H9 (cell line): ENCODE measurements around the gene TIMM10B. TPM values are rescaled to one million over a fixed set of nuclear protein-coding genes. Genes with fewer than 3 reads are reported as not detected.
A peak's percentile ranks its signal among the peaks of the same experiment; 100 is the strongest.

Experiments
- DNase-seq: peaks from one replicate; pipeline ENCODE4 v3.0.0-alpha.2; 2017
- H2AFZ ChIP-seq: one replicate; pipeline ENCODE4 v1.6.1; 2013; ENCODE audit warnings: mild to moderate bottlenecking, low read length, control low read depth, moderate library complexity
- H2AK5ac ChIP-seq: 2 replicates; pipeline ENCODE4 v1.6.1; 2013; ENCODE audit warnings: low read length, control low read depth, mixed read lengths; ENCODE audit not compliant: insufficient read length
- H2BK120ac ChIP-seq: one replicate; pipeline ENCODE4 v1.6.1; 2013; ENCODE audit warnings: low read depth, mild to moderate bottlenecking, low read length, control low read depth, inconsistent platforms; ENCODE audit not compliant: poor library complexity, severe bottlenecking
- H2BK12ac ChIP-seq: 2 replicates; pipeline ENCODE4 v1.6.1; 2013; ENCODE audit warnings: low read length, control low read depth, mixed read lengths, low read depth; ENCODE audit not compliant: insufficient read length
- H2BK15ac ChIP-seq: 2 replicates; pipeline ENCODE4 v1.6.1; 2013; ENCODE audit warnings: low read depth, low read length, control low read depth
- H2BK20ac ChIP-seq: one replicate; pipeline ENCODE4 v1.6.1; 2013; ENCODE audit warnings: low read depth, mild to moderate bottlenecking, low read length, control low read depth, inconsistent platforms; ENCODE audit not compliant: poor library complexity, severe bottlenecking
- H2BK5ac ChIP-seq: 2 replicates; pipeline ENCODE4 v1.6.1; 2013; ENCODE audit warnings: low read length, control low read depth, mixed read lengths; ENCODE audit not compliant: insufficient read length
- H3K14ac ChIP-seq: 2 replicates; pipeline ENCODE4 v1.6.1; 2013; ENCODE audit warnings: low read length, control low read depth; ENCODE audit not compliant: insufficient read depth
- H3K18ac ChIP-seq: 2 replicates; pipeline ENCODE4 v1.6.1; 2013; ENCODE audit warnings: low read depth, mild to moderate bottlenecking, mixed read lengths, low read length, control low read depth; ENCODE audit not compliant: insufficient read length
- H3K23ac ChIP-seq: 2 replicates; pipeline ENCODE4 v1.6.1; 2013; ENCODE audit warnings: low read length, control low read depth, mixed read lengths, low read depth; ENCODE audit not compliant: insufficient read length
- H3K23me2 ChIP-seq: 2 replicates; pipeline ENCODE4 v1.6.1; 2013; ENCODE audit warnings: low read depth, mild to moderate bottlenecking, mixed read lengths, low read length, control low read depth; ENCODE audit not compliant: insufficient read length, poor library complexity, severe bottlenecking
- H3K27ac ChIP-seq: 2 replicates; pipeline ENCODE4 v1.5.1; 2013; ENCODE audit warnings: low read length, control low read depth, mixed read lengths, low read depth; ENCODE audit not compliant: insufficient read length
- H3K27me3 ChIP-seq: 2 replicates; pipeline ENCODE4 v1.6.1; 2013; ENCODE audit warnings: low read length, control low read depth, inconsistent platforms; ENCODE audit not compliant: insufficient read depth
- H3K4ac ChIP-seq: 2 replicates; pipeline ENCODE4 v1.6.1; 2013; ENCODE audit warnings: low read depth, mild to moderate bottlenecking, control low read depth, inconsistent platforms, low read length, moderate library complexity
- H3K4me1 ChIP-seq: 2 replicates; pipeline ENCODE4 v1.6.1; 2013; ENCODE audit warnings: low read length, control low read depth, inconsistent platforms; ENCODE audit not compliant: insufficient read depth
- H3K4me2 ChIP-seq: 2 replicates; pipeline ENCODE4 v1.6.1; 2013; ENCODE audit warnings: low read length, control low read depth, mixed read lengths; ENCODE audit not compliant: insufficient read length, insufficient read depth
- H3K56ac ChIP-seq: 2 replicates; pipeline ENCODE4 v1.6.1; 2013; ENCODE audit warnings: low read depth, mild to moderate bottlenecking, mixed read lengths, low read length, control low read depth; ENCODE audit not compliant: insufficient read length
- H3K79me1 ChIP-seq: 2 replicates; pipeline ENCODE4 v1.6.1; 2013; ENCODE audit warnings: low read depth, mild to moderate bottlenecking, moderate library complexity, low read length, control low read depth, inconsistent platforms; ENCODE audit not compliant: insufficient read depth, poor library complexity, severe bottlenecking
- H3K79me2 ChIP-seq: 2 replicates; pipeline ENCODE4 v1.6.1; 2013; ENCODE audit warnings: low read length, control low read depth, inconsistent platforms; ENCODE audit not compliant: insufficient read depth
- H3K9ac ChIP-seq: 2 replicates; pipeline ENCODE4 v1.6.1; 2013; ENCODE audit warnings: low read length, control low read depth, mixed read lengths; ENCODE audit not compliant: insufficient read length; ENCODE audit errors: extremely low read depth
- H3K9me3 ChIP-seq: one replicate; pipeline ENCODE4 v1.6.1; 2013; ENCODE audit warnings: low read depth, low read length, inconsistent platforms; ENCODE audit not compliant: control insufficient read depth
- H3T11ph ChIP-seq: one replicate; pipeline ENCODE4 v1.6.1; 2013; ENCODE audit warnings: mild to moderate bottlenecking, low read length, control low read depth, inconsistent platforms
- H4K20me1 ChIP-seq: one replicate; pipeline ENCODE4 v1.6.1; 2013; ENCODE audit not compliant: control insufficient read depth, insufficient read length, insufficient read depth
- H4K5ac ChIP-seq: 2 replicates; pipeline ENCODE4 v1.6.1; 2013; ENCODE audit warnings: low read depth, mild to moderate bottlenecking, mixed read lengths, low read length, control low read depth; ENCODE audit not compliant: insufficient read length
- H4K8ac ChIP-seq: replicated peaks from 2 replicates; pipeline ENCODE4 v1.6.1; 2013; ENCODE audit warnings: low read length, control low read depth, mixed read lengths, low read depth; ENCODE audit not compliant: insufficient read length
- H4K91ac ChIP-seq: 2 replicates; pipeline ENCODE4 v1.6.1; 2013; ENCODE audit warnings: low read depth, mild to moderate bottlenecking, moderate library complexity, mixed read lengths, low read length, control low read depth; ENCODE audit not compliant: insufficient read length
- H3K27ac Mint-ChIP-seq, 3 experiments: 2 replicates in 2 of 3; 3 replicates in 1 of 3; pipeline ENCODE4 v1.8.0; 2020 to 2021; ENCODE audit warnings: mixed read lengths in 3 of 3, mild to moderate bottlenecking in 1 of 3, moderate library complexity in 1 of 3
- H3K27me3 Mint-ChIP-seq: 2 replicates; pipeline ENCODE4 v1.8.0; 2021; ENCODE audit warnings: low read depth, mild to moderate bottlenecking, moderate library complexity, mixed read lengths
- H3K36me3 Mint-ChIP-seq, 3 experiments: 2 replicates in 2 of 3; 3 replicates in 1 of 3; pipeline ENCODE4 v1.8.0; 2020 to 2021; ENCODE audit warnings: low read depth in 3 of 3, mixed read lengths in 3 of 3; ENCODE audit not compliant: insufficient read depth in 1 of 3
- H3K4me1 Mint-ChIP-seq, 2 experiments: 2 replicates each; pipeline ENCODE4 v1.8.0; 2020; ENCODE audit warnings: mixed read lengths in 2 of 2
- H3K4me3 Mint-ChIP-seq, 2 experiments: 2 replicates in 1 of 2; 3 replicates in 1 of 2; pipeline ENCODE4 v1.8.0; 2020 to 2021; ENCODE audit warnings: mild to moderate bottlenecking in 2 of 2, mixed read lengths in 2 of 2, moderate library complexity in 1 of 2
- H3K9me3 Mint-ChIP-seq, 2 experiments: 2 replicates in 1 of 2; 3 replicates in 1 of 2; pipeline ENCODE4 v1.8.0; 2020; ENCODE audit warnings: mild to moderate bottlenecking in 2 of 2, mixed read lengths in 2 of 2, moderate library complexity in 1 of 2
- CTCF ChIP-seq: fragments of 200-600 bp; sonication (generic); conservative IDR thresholded peaks from 3 replicates; pipeline ENCODE4 v1.8.0; 2021; ENCODE audit warnings: antibody characterized with exemption, mild to moderate bottlenecking
- WGBS: extraction: QIAGEN DNeasy Blood & Tissue Kit; methylation state at CpG from one replicate; pipeline ENCODE4 v1.1.7; 2013; ENCODE audit warnings: missing lambda C conversion rate, low lambda C conversion rate, mixed read lengths; ENCODE audit not compliant: insufficient read length; ENCODE audit errors: extremely low coverage; 5-methylcytosine and 5-hydroxymethylcytosine counted together
- total RNA-seq: library from RNA; stranded (reverse); gene quantifications from 2 replicates; pipeline ENCODE4 v1.2.1, GENCODE V29; 2021

The TIMM10B gene
- total RNA-seq, 1 experiment from 2014 or later, result 49.9 TPM

GRCh38 chr11:6531267-6531752 lies 50.0 kb downstream of the TIMM10B start:
- Mint-ChIP-seq H3K36me3 (peaks cover 0 to 2% (median 0%) of the 10 kb centered on the region in 3 experiments; a peak in 2 of 7 replicates), H3K27ac (no peak overlapping the region), H3K4me1 (no peaks in the 10 kb centered on the region), H3K27me3 (no peaks in the 10 kb centered on the region), H3K9me3 (no peaks in the 10 kb centered on the region), H3K4me3 (no peak overlapping the region)
- no peak overlapping the region for H3K56ac ChIP-seq
- H3K4ac ChIP-seq, result no peak overlapping the region
- no peaks in the 10 kb centered on the region for H3K79me2 ChIP-seq
- no peak overlapping the region for H2BK5ac ChIP-seq
- no peak overlapping the region for H2AFZ ChIP-seq
- no CpG with 5 or more reads among the region's 1 CpG for WGBS
- no peak overlapping the region for H4K8ac ChIP-seq
- H3T11ph ChIP-seq, result no peak overlapping the region
- H2AK5ac ChIP-seq, result no peak overlapping the region
- no peak overlapping the region for H4K91ac ChIP-seq
- no peak overlapping the region for H2BK20ac ChIP-seq
- TF ChIP-seq CTCF, result peak; percentile 81
- H3K18ac ChIP-seq, result no peak overlapping the region
- H3K23me2 ChIP-seq, result no peaks in the 10 kb centered on the region
- H3K9me3 ChIP-seq, result no peaks in the 10 kb centered on the region
- no peak overlapping the region for H3K4me2 ChIP-seq
- DNase-seq, result no peak
- no peaks in the 10 kb centered on the region for H4K20me1 ChIP-seq
- no peak overlapping the region for H3K27ac ChIP-seq
- H4K5ac ChIP-seq, result no peak overlapping the region
- no peak overlapping the region for H2BK120ac ChIP-seq
- H2BK12ac ChIP-seq, result no peak overlapping the region
- no peaks in the 10 kb centered on the region for H3K79me1 ChIP-seq
- no peaks in the 10 kb centered on the region for H3K4me1 ChIP-seq
- no peak overlapping the region for H3K14ac ChIP-seq
- no peak overlapping the region for H3K23ac ChIP-seq
- no peak overlapping the region for H2BK15ac ChIP-seq
- no peaks in the 10 kb centered on the region for H3K27me3 ChIP-seq
- H3K9ac ChIP-seq, result no peak overlapping the region

Other genes with a start within 250 kb of the TIMM10B start
- 27.4 and 28.5 TPM in 2 replicates for gene FHIP1B, start 246.9 kb upstream of the TIMM10B start, total RNA-seq
- 0.11 and 0.20 TPM in 2 replicates for gene CNGA4, start 242.4 kb upstream of the TIMM10B start, total RNA-seq
- 10.6 and 10.9 TPM in 2 replicates for gene CCKBR, start 221.7 kb upstream of the TIMM10B start, total RNA-seq
- 56.7 and 60.0 TPM in 2 replicates for gene CAVIN3, start 161.0 kb upstream of the TIMM10B start, total RNA-seq
- gene SMPD1, start 91.0 kb upstream of the TIMM10B start, total RNA-seq, result 4.5 and 5.3 TPM in 2 replicates
- gene APBB1, start 62.4 kb upstream of the TIMM10B start, total RNA-seq, result 34.8 and 37.0 TPM in 2 replicates
- 1.0 and 1.2 TPM in 2 replicates for gene HPX, start 40.5 kb upstream of the TIMM10B start, total RNA-seq
- 12.3 and 14.4 TPM in 2 replicates for gene TRIM3, start 7.6 kb upstream of the TIMM10B start, total RNA-seq
- gene ARFIP2, start 170 bp upstream of the TIMM10B start, total RNA-seq, result 50.4 and 55.1 TPM in 2 replicates
- 3.5 TPM in 2 replicates for gene DNHD1, start 15.8 kb downstream of the TIMM10B start, total RNA-seq
- gene RRP8, start 122.1 kb downstream of the TIMM10B start, total RNA-seq, result 14.2 and 16.0 TPM in 2 replicates
- gene ILK, start 122.3 kb downstream of the TIMM10B start, total RNA-seq, result 96.2 and 100 TPM in 2 replicates
- gene TAF10, start 130.7 kb downstream of the TIMM10B start, total RNA-seq, result 198 and 207 TPM in 2 replicates
- gene TPP1, start 137.9 kb downstream of the TIMM10B start, total RNA-seq, result 37.2 and 37.5 TPM in 2 replicates
- gene DCHS1, start 174.3 kb downstream of the TIMM10B start, total RNA-seq, result 12.2 and 12.5 TPM in 2 replicates
- gene MRPL17, start 201.8 kb downstream of the TIMM10B start, total RNA-seq, result 75.5 and 85.3 TPM in 2 replicates